ENCODE measurements around the gene ZNF484.

DNA sequence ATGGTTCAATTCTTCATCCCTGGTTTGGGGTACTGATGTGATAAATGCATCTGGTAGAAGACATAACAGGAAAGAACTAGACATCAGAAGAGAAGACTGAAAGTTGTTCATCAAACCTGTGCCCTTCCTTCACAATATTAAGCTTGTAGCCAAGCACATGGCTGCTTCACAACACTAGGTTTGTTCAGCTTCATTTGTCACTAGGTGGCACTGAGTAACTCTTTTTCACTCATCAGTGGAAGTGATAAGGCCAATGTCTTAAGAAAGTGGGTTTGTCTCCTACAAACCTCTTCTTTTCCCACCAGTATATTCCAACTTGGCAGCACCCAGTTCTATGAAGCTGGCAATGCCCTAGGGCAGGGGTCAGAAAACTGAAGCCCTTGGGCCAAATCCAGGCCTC, 26.9 kb downstream of the ZNF484 start:
- TF ChIP-seq EZH2phosphoT487 (IDR thresholded peaks at IDR 0.05; ENCODE audit: insufficient read depth, low read depth), result no peak
- TF ChIP-seq EZH2 (IDR thresholded peaks at IDR 0.05; ENCODE audit: insufficient read depth, poor library complexity, severe bottlenecking), result no peak

Measured in GM23248 (cell line).